IgD-negative memory B cell (primary cell): ENCODE results near the gene MACF1. TPM values are rescaled to one million over a fixed set of nuclear protein-coding genes. Genes with fewer than 3 reads are reported as not detected.

Experiments used
- H3K27ac Mint-ChIP-seq, 3 donors: one replicate each; pipeline ENCODE4 v1.8.0; 2020 to 2022; ENCODE audit warnings: mild to moderate bottlenecking in 3 of 3, mixed read lengths in 3 of 3, moderate library complexity in 1 of 3
- H3K27me3 Mint-ChIP-seq: one replicate; pipeline ENCODE4 v1.8.0; 2021; ENCODE audit warnings: mixed read lengths
- H3K36me3 Mint-ChIP-seq: one replicate; pipeline ENCODE4 v1.8.0; 2020; ENCODE audit warnings: mild to moderate bottlenecking, mixed read lengths
- H3K4me1 Mint-ChIP-seq, 3 donors: one replicate each; pipeline ENCODE4 v1.8.0; 2020 to 2022; ENCODE audit warnings: mixed read lengths in 3 of 3, mild to moderate bottlenecking in 1 of 3
- H3K4me3 Mint-ChIP-seq, 4 donors: one replicate each; pipeline ENCODE4 v1.8.0; 2020 to 2022; ENCODE audit warnings: mild to moderate bottlenecking in 4 of 4, mixed read lengths in 4 of 4, moderate library complexity in 3 of 4
- H3K9me3 Mint-ChIP-seq, 3 donors: one replicate each; pipeline ENCODE4 v1.8.0; 2020 to 2021; ENCODE audit warnings: mixed read lengths in 3 of 3, mild to moderate bottlenecking in 1 of 3
- polyA plus RNA-seq: library from polyadenylated mRNA; unstranded; fragments of 300-500 nt; fragmentation: Illumina TruSeq; gene quantifications from one replicate; pipeline ENCODE4 v1.2.3, GENCODE V29; 2021

The MACF1 gene
- polyA plus RNA-seq, 1 donor from 2014 or later: 51.2 TPM

DNA sequence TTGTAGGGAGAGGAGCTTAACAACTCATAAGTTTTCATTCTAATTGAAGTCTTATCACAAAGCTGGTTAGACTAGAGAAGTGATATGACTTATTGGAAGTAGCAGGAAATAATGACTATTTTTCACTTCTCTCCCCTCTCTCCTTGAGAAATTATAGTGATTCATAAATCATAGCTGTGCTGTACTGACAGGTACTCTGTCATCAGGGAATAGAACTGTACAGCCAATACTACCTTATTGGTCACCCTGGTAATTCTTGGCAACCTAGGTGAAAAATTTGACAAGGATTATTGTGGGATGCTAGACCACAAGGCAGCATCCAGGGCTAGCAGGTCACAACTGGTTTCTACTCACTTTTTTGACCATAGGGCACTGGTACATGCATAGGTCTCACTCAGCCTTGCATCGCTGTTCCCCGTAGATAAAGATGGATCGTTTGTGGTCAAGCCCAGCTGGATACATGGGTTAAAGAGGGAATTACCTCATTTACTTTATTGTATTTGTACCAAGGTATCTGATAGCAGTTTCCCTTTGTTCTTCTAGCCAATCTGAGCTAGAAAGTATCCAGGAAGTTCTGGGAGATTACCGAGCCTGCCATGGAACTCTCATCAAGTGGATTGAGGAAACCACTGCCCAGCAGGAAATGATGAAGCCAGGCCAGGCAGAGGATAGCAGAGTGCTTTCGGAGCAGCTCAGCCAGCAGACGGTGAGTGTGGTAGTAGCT lies 113.6 kb downstream of the MACF1 start:
- Mint-ChIP-seq H3K27ac (no peak overlapping the region), H3K36me3 (peaks cover 2% of the 10 kb centered on the region), H3K27me3 (no peaks in the 10 kb centered on the region), H3K4me3 (no peak overlapping the region), H3K4me1 (peaks cover 0 to 3% (median 2%) of the 10 kb centered on the region in 3 donors), H3K9me3 (no peaks in the 10 kb centered on the region)

GRCh38 chr1:39321979-39322378 lies 117.5 kb downstream of the MACF1 start:
- peaks cover 5% of the 10 kb centered on the region for H3K36me3 Mint-ChIP-seq
- H3K4me3 Mint-ChIP-seq: no peak overlapping the region
- H3K4me1 Mint-ChIP-seq: peaks cover 0 to 3% (median 2%) of the 10 kb centered on the region in 3 donors
- H3K27me3 Mint-ChIP-seq: no peaks in the 10 kb centered on the region
- H3K27ac Mint-ChIP-seq: peak overlapping the region in 1 of 3 donors; percentile 33
- no peaks in the 10 kb centered on the region for H3K9me3 Mint-ChIP-seq

DNA sequence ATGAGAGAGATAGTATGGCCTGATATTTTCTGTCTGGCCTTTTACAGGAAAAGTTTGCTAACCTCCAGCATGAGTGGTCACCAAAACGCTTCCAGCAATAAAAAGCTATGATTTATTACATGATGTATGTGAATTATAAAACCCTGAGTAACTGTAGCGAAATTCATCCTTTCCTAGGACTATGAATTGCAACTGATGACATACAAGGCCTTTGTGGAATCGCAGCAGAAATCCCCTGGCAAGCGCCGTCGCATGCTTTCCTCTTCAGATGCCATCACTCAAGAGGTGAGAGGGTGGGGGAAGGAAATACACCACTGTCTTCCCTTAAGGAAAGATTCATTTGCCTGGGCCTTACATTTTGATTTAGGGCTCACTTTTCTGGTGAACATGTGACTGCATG lies 117.9 kb downstream of the MACF1 start:
- no peak overlapping the region for H3K4me3 Mint-ChIP-seq
- no peaks in the 10 kb centered on the region for H3K27me3 Mint-ChIP-seq
- H3K36me3 Mint-ChIP-seq: peaks cover 5% of the 10 kb centered on the region
- H3K27ac Mint-ChIP-seq: no peak overlapping the region
- peaks cover 0 to 3% (median 2%) of the 10 kb centered on the region in 3 donors for H3K4me1 Mint-ChIP-seq
- no peaks in the 10 kb centered on the region for H3K9me3 Mint-ChIP-seq

GRCh38 chr1:39324888-39325287 lies 120.4 kb downstream of the MACF1 start:
- H3K9me3 Mint-ChIP-seq: no peaks in the 10 kb centered on the region
- H3K27me3 Mint-ChIP-seq: no peaks in the 10 kb centered on the region
- H3K36me3 Mint-ChIP-seq: peaks cover 5% of the 10 kb centered on the region
- H3K4me1 Mint-ChIP-seq: peaks cover 0 to 3% (median 2%) of the 10 kb centered on the region in 3 donors
- no peak overlapping the region for H3K27ac Mint-ChIP-seq
- no peak overlapping the region for H3K4me3 Mint-ChIP-seq

- Mint-ChIP-seq H3K27ac (peak overlapping the region in 1 of 3 donors; percentile 39), H3K4me3 (no peak overlapping the region), H3K27me3 (no peaks in the 10 kb centered on the region), H3K4me1 (peaks cover 0 to 6% (median 1%) of the 10 kb centered on the region in 3 donors), H3K9me3 (no peaks in the 10 kb centered on the region), H3K36me3 (peaks cover 5% of the 10 kb centered on the region)
Measured at GRCh38 chr1:39326836-39327235, 122.3 kb downstream of the MACF1 start.

- no peaks in the 10 kb centered on the region for H3K9me3 Mint-ChIP-seq
- peaks cover 4% of the 10 kb centered on the region for H3K36me3 Mint-ChIP-seq
- peaks cover 0 to 5% (median 0%) of the 10 kb centered on the region in 3 donors for H3K4me1 Mint-ChIP-seq
- H3K27me3 Mint-ChIP-seq: no peaks in the 10 kb centered on the region
- H3K27ac Mint-ChIP-seq: no peak overlapping the region
- H3K4me3 Mint-ChIP-seq: peak overlapping the region in 1 of 4 donors; percentile 74
Measured at GRCh38 chr1:39328095-39328494, 123.6 kb downstream of the MACF1 start.

DNA sequence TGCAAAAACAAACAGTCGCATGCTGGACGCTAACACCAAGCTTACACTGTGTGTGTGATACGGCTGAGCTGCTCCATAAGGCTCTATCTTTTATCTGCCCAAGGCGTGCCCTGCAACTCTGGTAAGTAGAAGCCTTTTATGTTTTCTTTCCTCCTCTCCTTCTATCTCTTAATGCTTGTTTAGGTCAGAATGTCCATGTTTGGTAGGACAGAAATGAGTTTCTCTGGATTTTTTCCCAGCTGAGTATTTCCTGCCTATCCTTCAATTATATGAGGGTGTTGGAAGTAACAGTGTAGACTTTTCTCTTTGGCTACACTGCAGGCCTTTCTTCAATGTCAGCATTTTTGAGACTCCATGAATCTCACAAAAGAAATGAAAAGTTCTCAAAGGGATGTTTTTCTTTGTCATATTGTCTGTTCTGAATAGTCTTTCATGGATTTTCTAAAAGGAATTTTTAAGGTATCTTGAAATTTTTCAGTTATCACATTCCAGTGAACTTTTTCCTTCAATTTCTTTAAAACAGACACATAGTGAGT lies 124.2 kb downstream of the MACF1 start:
- no peak overlapping the region for H3K27ac Mint-ChIP-seq
- H3K4me3 Mint-ChIP-seq: peak overlapping the region in 1 of 4 donors; percentile 74
- H3K4me1 Mint-ChIP-seq: peaks cover 0 to 5% (median 0%) of the 10 kb centered on the region in 3 donors
- no peaks in the 10 kb centered on the region for H3K27me3 Mint-ChIP-seq
- H3K36me3 Mint-ChIP-seq: peaks cover 5% of the 10 kb centered on the region
- H3K9me3 Mint-ChIP-seq: no peaks in the 10 kb centered on the region

DNA sequence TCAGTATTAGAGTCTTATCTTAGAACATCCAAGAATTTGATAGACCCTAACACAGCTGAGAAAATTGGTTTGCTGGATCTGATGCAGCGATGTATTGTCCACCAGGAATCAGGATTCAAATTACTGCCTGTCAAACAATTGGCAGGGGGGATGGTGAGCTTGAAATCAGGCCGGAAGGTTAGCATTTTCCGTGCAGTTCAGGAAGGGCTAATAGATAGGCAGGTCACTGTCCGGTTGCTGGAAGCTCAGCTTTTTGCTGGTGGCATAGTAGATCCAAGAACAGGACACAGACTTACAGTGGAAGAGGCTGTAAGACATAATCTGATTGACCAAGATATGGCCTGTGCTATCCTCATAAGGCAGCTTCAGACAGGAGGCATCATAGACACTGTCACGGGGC lies 127.2 kb downstream of the MACF1 start:
- Mint-ChIP-seq H3K4me1 (peaks cover 0 to 7% (median 0%) of the 10 kb centered on the region in 3 donors), H3K27me3 (no peaks in the 10 kb centered on the region), H3K9me3 (no peaks in the 10 kb centered on the region), H3K4me3 (no peak overlapping the region), H3K36me3 (peaks cover 6% of the 10 kb centered on the region), H3K27ac (no peak overlapping the region)

DNA sequence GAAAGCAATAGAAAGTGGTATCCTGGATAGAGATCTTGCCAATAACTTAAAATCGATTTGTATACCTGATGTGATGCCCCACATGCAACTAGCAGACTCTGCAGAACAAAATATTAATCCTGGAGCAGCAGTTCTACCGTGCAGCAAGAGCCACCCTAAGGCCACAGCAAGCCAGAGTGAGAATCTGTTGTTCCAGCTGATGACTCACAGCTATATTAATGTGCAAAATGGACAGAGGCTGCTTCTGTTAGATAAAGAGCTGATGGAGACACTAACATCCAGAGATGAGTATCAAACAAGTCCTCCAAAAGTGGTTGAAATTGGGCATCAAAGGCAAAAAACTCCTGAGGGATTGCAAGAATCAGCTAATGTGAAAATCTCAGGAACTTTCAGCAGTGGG lies 127.8 kb downstream of the MACF1 start:
- no peak overlapping the region for H3K4me3 Mint-ChIP-seq
- no peaks in the 10 kb centered on the region for H3K27me3 Mint-ChIP-seq
- H3K27ac Mint-ChIP-seq: no peak overlapping the region
- H3K9me3 Mint-ChIP-seq: no peaks in the 10 kb centered on the region
- peaks cover 0 to 7% (median 0%) of the 10 kb centered on the region in 3 donors for H3K4me1 Mint-ChIP-seq
- H3K36me3 Mint-ChIP-seq: peaks cover 3% of the 10 kb centered on the region

DNA sequence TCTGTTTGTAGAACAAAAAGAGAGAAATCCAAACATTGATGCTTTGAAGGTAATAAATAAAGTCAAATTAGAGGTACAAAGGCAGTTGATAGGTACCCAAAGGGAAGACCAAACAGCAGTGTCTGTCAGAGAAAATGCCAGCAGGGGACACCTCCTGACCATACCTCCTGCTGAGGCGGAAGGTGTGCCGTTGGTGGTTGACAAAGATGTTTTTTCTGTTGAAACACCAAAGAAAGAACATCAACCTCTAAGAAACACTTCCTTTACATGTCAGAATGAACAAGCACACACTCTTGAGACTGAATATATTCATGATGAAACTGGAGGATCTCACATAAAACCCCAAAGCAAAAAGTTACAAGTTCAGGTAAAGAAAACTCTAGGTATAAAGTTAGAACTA lies 128.3 kb downstream of the MACF1 start:
- Mint-ChIP-seq H3K9me3 (no peaks in the 10 kb centered on the region), H3K36me3 (peaks cover 7% of the 10 kb centered on the region), H3K27ac (no peak overlapping the region), H3K27me3 (no peaks in the 10 kb centered on the region), H3K4me1 (peaks cover 0 to 7% (median 0%) of the 10 kb centered on the region in 3 donors), H3K4me3 (no peak overlapping the region)

DNA sequence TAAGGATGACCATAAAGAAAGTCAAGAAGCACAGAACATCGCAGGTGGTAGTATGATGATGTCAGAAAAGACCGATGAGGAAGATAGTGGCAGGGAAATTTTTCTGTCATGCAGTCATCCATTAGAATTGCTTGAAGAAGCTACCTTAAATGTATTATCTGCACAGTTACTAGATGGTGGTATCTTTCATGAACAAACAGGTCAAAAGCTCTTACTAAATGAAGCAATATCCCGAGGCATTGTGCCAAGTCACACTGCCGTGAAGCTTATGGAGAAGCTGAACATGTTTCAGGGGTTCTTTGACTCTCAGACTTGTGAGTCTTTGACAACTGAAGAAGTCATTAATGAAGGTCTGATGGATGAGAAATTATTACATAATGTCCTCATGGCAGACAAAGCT lies 128.8 kb downstream of the MACF1 start:
- Mint-ChIP-seq H3K4me3 (no peak overlapping the region), H3K36me3 (peaks cover 9% of the 10 kb centered on the region), H3K9me3 (no peaks in the 10 kb centered on the region), H3K4me1 (peaks cover 0 to 7% (median 0%) of the 10 kb centered on the region in 3 donors), H3K27ac (peak overlapping the region in 1 of 3 donors; percentile 27), H3K27me3 (no peaks in the 10 kb centered on the region)

DNA sequence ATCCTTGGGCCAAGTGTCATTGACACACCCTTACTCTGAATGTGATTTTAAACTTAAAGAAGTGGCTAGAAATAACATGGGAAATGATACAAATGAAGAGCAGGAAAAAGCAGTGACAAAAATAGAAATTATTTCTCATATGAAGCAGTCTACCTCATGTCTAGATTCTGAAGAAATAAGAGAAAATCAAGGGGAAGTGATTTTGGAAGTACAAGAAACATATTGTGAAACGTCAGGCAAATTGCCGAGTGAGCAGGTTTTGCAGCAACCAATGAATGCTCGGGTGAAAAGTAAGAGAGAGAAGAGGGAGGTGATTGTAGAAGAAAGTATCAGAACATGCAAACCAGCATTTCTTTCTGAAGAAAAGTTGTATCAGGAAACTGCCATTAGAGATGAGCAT lies 130.7 kb downstream of the MACF1 start:
- H3K27ac Mint-ChIP-seq: no peak overlapping the region
- H3K27me3 Mint-ChIP-seq: no peaks in the 10 kb centered on the region
- peaks cover 0 to 6% (median 0%) of the 10 kb centered on the region in 3 donors for H3K4me1 Mint-ChIP-seq
- peaks cover 13% of the 10 kb centered on the region for H3K36me3 Mint-ChIP-seq
- no peaks in the 10 kb centered on the region for H3K9me3 Mint-ChIP-seq
- no peak overlapping the region for H3K4me3 Mint-ChIP-seq

DNA sequence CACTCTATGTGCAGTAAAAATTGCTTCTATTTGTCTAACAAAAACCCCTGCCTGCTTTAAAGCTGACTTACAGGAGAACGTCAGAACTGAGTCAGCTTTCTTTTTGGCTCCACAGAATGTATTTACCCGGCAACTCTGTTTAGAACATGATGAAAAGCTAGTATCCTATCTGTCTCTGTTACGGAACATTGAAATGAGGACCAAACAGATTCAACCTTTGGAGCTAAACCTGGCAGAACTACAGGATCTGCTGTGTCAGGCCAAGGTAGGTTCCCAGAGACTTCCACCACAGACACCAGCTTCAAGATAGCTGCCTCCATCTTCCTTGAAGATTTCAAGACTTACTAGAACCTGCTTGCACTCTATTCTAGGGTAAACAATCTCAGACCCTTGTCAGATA lies 132.6 kb downstream of the MACF1 start:
- Mint-ChIP-seq H3K27ac (peak overlapping the region in 1 of 3 donors; percentile 60), H3K4me1 (peaks cover 0 to 1% (median 0%) of the 10 kb centered on the region in 3 donors), H3K9me3 (no peaks in the 10 kb centered on the region), H3K4me3 (no peak overlapping the region), H3K27me3 (no peaks in the 10 kb centered on the region), H3K36me3 (peaks cover 14% of the 10 kb centered on the region)

GRCh38 chr1:39342776-39343175 lies 138.3 kb downstream of the MACF1 start:
- no peak overlapping the region for H3K27ac Mint-ChIP-seq
- H3K9me3 Mint-ChIP-seq: no peaks in the 10 kb centered on the region
- H3K36me3 Mint-ChIP-seq: peaks cover 10% of the 10 kb centered on the region
- no peak overlapping the region for H3K4me3 Mint-ChIP-seq
- H3K27me3 Mint-ChIP-seq: no peaks in the 10 kb centered on the region
- no peaks in the 10 kb centered on the region for H3K4me1 Mint-ChIP-seq

DNA sequence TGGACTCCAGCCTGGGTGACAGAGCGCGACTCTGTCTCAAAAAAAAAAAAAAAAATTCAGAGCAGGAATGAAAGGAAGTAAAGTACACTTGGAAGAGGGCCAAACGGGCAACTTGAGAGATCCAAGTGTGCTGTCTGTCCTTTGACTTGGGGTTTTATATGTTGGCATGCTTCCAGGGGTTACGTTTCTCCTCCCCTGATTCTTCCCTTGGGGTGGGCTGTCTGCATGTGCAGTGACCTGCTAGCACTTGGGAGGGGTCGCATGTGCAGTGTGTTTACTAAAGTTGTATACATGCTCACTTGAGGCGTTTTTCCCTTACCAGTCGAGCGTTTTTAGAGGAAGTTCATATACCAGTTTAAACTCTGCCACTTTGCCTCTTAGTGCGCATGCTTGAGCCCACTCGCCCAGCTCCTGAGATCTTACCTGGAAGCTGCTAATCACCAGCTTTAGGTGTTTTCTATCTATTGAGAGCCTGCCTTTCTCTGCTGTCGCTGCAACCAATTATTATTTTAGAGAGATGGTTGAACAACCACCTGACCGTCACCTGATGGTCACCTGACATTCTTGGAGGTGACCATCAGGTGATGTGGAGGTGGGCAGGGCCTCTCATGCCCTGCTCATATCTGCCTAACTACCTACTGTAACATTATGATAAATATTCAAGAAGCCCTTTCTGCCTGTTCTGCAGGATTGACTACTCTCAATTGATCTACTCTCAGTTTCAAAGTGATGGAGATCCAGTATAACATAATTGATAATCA lies 140.1 kb downstream of the MACF1 start:
- H3K36me3 Mint-ChIP-seq: peaks cover 6% of the 10 kb centered on the region
- H3K27ac Mint-ChIP-seq: no peak overlapping the region
- no peaks in the 10 kb centered on the region for H3K27me3 Mint-ChIP-seq

More for the DNA sequence above, 140.1 kb downstream of the MACF1 start:
- Mint-ChIP-seq H3K4me1 (no peaks in the 10 kb centered on the region), H3K4me3 (no peak overlapping the region), H3K9me3 (no peaks in the 10 kb centered on the region)
